Epithelial cell of esophagus (primary cell): ENCODE measurements around the gene OR7C2.
"Not testable (repeated sequence)": the region's sequence is repeated elsewhere in the genome, so short reads cannot be mapped to it uniquely, and the experiment has no call there.

ENCODE experiments used
- DNase-seq: peaks from one replicate; pipeline ENCODE4 v3.0.0; 2010; ENCODE audit warnings: low read depth
- H3K4me3 ChIP-seq: 2 replicates; pipeline ENCODE4 v1.5.1; 2011; ENCODE audit warnings: mild to moderate bottlenecking, low read length, control low read depth
- TF ChIP-seq, protein P1 (sequence below): IDR thresholded peaks from 2 replicates; pipeline ENCODE4 v1.5.1; 2011; ENCODE audit warnings: low read depth, mild to moderate bottlenecking, low read length, control low read depth, inconsistent platforms; ENCODE audit not compliant: insufficient read depth; ENCODE audit errors: missing control alignments

OR7C2 gene

DNA sequence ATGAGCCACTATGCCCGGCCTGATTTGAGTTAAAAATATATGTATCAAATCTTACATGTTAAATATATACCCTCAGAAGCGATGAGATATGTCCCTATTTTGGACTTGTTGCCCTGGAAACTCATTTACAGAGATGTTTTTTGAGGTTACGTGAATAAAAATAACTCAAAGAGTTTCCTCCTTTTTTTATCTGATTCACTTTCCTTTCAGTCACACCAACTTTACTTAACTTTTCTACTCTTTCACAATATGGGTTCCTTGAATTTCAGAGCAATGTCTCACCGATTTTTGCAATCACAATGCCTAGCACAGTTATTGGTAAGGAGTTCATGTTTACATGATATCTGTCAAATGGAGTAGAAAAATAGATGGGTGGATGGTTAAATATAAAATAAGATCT lies 2.3 kb downstream of the OR7C2 start:
- TF ChIP-seq, protein P1, sequence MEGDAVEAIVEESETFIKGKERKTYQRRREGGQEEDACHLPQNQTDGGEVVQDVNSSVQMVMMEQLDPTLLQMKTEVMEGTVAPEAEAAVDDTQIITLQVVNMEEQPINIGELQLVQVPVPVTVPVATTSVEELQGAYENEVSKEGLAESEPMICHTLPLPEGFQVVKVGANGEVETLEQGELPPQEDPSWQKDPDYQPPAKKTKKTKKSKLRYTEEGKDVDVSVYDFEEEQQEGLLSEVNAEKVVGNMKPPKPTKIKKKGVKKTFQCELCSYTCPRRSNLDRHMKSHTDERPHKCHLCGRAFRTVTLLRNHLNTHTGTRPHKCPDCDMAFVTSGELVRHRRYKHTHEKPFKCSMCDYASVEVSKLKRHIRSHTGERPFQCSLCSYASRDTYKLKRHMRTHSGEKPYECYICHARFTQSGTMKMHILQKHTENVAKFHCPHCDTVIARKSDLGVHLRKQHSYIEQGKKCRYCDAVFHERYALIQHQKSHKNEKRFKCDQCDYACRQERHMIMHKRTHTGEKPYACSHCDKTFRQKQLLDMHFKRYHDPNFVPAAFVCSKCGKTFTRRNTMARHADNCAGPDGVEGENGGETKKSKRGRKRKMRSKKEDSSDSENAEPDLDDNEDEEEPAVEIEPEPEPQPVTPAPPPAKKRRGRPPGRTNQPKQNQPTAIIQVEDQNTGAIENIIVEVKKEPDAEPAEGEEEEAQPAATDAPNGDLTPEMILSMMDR: no peak
- H3K4me3 ChIP-seq: no peak overlapping the region
- no peak for DNase-seq

DNA sequence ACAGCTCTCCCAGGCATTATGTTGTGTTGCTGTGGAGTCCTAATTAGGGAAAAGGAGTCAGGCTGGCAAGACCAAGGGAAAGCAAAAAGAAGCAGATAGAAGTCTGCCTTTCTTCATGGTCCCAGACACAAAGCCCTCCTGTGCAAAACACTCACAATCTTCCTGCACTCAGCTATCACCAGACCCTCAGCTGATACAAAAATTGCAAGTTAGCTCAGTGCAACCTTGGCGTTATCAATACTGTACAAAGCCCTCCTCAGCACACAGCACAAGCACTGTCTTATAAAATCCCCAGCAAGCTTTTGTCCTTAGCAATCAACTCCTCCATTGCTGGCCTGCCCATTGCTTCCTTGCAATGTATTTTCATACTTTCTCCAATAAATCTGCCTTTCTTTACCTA lies 3.2 kb downstream of the OR7C2 start:
- DNase-seq: no peak
- H3K4me3 ChIP-seq: no peak overlapping the region
- TF ChIP-seq, protein P1: no peak

DNA sequence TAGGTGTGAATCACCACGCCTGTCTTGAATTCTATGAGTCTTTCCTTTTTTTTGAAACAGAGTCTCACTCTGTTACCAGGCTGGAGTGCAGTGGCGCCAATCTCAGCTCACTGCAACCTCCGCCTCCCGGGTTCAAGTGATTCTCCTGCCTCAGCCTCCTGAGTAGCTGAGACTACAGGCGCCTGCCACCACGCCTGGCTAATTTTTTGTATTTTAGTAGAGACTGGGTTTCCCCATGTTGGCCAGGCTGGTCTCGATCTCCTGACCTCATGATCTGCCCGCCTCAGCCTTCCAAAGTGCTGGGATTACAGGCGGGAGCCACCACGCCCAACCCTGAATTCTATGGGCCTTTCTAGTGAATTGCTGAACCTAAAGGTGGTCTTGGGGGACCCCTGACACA lies 8.1 kb downstream of the OR7C2 start:
- not testable (repeated sequence) for DNase-seq, H3K4me3 ChIP-seq

DNA sequence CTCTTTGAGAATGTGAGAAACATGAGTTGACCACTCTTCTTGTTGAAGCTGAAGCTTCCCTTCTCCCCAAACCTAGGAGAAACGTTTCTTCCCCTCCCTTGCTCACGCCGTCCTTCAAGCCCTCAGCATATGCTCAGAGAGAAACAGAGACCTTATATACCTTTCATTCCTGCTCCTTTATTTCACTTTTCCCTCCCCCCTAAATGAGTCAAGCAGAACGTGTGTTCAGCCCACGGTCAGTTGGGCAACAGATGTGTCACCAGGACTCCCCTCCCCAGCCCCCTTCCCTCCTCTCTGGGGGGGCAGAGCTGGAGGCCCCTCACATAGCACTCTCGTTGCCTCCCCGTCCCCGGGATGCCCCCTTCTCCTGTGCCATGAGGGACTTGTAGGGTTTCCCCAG lies 8.6 kb downstream of the OR7C2 start:
- no peak for DNase-seq
- TF ChIP-seq, protein P1: no peak
- no peak overlapping the region for H3K4me3 ChIP-seq

DNA sequence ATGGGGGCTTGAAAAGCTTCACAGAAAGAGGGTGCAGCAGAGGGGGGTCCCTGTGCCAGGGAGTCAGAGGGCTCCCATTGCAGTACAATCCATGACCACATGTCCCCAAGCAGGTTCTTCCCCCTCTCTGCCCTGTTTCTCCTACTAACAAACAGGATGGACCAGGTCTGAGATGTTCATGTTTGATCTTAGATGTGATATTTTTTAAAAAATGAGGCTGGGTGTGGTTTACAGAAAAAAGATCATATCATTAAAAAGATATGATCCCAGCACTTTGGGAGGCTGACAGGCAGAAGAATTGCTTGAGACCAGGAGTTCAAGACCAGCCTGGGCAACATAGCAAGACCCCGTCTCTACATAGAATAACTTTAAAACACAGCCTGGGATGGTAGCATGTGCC lies 9.1 kb downstream of the OR7C2 start:
- no peak overlapping the region for H3K4me3 ChIP-seq
- TF ChIP-seq, protein P1: no peak
- DNase-seq: no peak

DNA sequence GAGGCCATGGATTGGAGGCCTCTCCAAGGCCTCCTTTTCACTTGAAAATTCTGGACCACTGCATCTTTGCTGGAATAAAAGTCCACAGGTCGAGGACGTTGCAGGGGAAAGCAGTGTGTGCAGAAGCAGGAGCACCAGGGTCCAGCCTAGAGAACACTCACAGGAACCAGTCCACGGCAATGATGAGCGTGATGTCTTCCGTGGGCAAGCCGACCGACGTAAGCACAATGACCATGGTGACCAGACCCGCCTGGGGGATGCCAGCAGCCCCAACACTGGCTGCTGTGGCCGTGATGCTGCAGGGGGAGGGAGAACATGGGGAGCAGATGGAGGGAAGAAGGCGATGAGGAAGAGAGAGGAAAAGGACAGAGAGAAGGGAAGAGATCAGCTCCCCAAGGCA lies 11.5 kb downstream of the OR7C2 start:
- TF ChIP-seq, protein P1: no peak
- no peak for DNase-seq
- H3K4me3 ChIP-seq: no peak overlapping the region

DNA sequence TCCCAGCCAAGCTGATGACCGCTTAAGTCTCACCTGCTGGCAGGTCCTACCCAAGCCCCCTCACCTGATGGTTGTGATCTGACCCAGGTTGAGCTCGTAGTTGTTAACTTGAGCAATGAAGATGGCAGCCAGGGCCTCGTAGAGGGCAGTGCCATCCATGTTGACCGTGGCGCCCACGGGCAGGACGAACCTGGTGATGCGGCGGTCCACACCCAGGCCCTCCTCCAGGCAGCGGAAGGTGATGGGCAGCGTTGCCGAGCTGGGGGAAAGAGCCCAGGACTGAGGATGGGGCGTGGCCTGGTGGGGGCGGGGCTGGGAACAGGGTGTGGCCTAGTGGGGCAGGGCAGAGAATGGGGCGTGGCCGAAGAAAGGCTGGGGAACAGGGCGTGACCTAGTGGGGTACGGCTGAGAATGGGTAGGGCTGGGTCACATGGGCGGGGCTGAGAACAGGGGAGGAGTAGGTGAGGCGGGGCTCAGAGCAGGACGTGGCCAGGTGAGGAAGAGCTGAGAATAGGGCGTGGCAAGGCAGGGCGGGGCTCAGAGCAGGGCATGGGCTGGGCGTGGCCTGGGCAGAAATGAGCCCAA lies 12.9 kb downstream of the OR7C2 start:
- H3K4me3 ChIP-seq: no peak overlapping the region
- TF ChIP-seq, protein P1: no peak
- no peak for DNase-seq
